ENCODE results near the gene DMBT1. TPM values are rescaled to one million over a fixed set of nuclear protein-coding genes. Genes with fewer than 3 reads are reported as not detected.

Gene DMBT1
- not detected for total RNA-seq
- long read RNA-seq, donor 1, result 0 reads
- long read RNA-seq, donor 2, result 0 reads

- DNase-seq (ENCODE audit: low spot score), result no peak
- intact Hi-C loops (cut with DNase I), result loop anchor here in 1 of 2 donors (5.0 to 10.0 kb wide), 2 partner anchors 96 to 268 kb away; partner anchors contain the start of gene HTRA1
Observed at GRCh38 chr10:122560279-122560804, at the start of gene DMBT1. Gene DMBT1, plus strand, starts transcription at chr10:122560754. Its CDS starts 17 bp downstream, at chr10:122560771.

GRCh38 chr10:122513053-122513452 lies 47.5 kb upstream of the DMBT1 start:
- intact Hi-C loops (cut with DNase I), result no loop called here

GRCh38 chr10:122514045-122514840 lies 46.3 kb upstream of the DMBT1 start:
- DNase-seq (ENCODE audit: low spot score), result no peak
- intact Hi-C loops (cut with DNase I), result no loop called here

More at GRCh38 chr10:122513053-122513452, 47.5 kb upstream of the DMBT1 start:
- DNase-seq (ENCODE audit: low spot score), result no peak

DNA sequence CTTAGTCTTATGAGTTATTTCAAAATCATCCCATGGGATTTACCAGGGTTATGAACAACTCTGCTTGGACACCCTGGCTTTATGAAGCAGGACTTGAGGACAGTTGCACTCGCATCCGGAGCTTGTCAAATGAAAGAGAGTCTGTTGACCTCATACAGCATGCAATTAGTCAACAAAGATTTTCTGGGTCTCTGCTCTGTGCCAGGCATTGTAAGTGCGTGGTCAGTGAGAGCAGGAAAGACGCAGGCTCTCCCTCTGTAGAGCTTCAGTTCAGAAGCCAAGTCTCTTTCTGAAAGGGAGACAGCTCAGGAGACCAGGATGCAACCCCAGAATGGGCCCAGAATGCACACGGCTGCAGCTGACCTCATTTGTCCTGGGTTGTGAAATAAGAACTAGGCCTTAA lies 45.5 kb upstream of the DMBT1 start:
- intact Hi-C loops (cut with DNase I), result no loop called here
- DNase-seq (ENCODE audit: low spot score), result no peak

- intact Hi-C loops (cut with DNase I), result no loop called here
- no peak for DNase-seq (ENCODE audit: low spot score)
Observed at GRCh38 chr10:122515588-122516231, 44.8 kb upstream of the DMBT1 start.

GRCh38 chr10:122516734-122517133 lies 43.8 kb upstream of the DMBT1 start:
- DNase-seq (ENCODE audit: low spot score), result no peak
- intact Hi-C loops (cut with DNase I), result no loop called here

DNA sequence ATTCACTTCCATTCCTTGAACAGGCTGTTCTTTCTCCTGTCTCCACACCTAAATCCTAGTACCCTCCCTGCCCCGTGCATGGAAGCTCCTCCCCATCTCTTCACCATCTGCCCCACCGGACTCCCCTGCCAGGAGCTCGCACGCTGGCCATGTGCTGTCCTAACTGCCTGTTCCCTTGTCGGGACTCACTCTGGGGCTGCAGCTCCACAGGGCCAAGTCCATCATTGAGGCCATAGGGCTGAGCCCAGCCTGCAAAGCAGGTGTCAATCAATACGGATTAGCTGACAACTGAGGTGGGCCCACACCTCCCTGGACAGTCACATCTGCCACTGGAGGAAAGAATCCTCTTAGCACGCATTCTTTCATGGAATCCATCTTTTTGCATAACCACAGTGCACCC lies 41.4 kb upstream of the DMBT1 start:
- intact Hi-C loops (cut with DNase I), result no loop called here

GRCh38 chr10:122519873-122520272 lies 40.7 kb upstream of the DMBT1 start:
- intact Hi-C loops (cut with DNase I), result no loop called here
- DNase-seq (ENCODE audit: low spot score), result no peak

More for the DNA sequence above, 41.4 kb upstream of the DMBT1 start:
- no peak for DNase-seq (ENCODE audit: low spot score)

DNA sequence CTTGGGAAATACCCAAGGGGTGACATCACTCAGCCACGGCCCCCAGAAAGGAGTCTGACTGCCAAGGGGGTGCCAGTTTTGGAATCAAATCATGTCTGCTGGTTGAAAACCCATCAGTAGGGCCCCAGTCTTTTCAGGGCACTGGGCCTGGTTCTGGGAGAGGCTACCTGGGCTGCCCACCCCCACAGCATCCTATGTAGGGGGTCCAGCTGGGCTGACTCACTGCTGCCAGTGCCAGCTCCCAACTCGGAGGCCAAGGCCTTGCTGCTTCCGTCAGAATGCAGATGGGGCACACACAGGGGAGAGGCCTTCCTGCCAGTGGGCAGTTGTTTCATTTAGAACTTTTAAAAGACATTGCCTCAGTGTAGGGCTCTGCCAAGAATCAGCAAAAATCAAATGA lies 39.5 kb upstream of the DMBT1 start:
- intact Hi-C loops (cut with DNase I), result no loop called here
- DNase-seq (ENCODE audit: low spot score), result no peak

DNA sequence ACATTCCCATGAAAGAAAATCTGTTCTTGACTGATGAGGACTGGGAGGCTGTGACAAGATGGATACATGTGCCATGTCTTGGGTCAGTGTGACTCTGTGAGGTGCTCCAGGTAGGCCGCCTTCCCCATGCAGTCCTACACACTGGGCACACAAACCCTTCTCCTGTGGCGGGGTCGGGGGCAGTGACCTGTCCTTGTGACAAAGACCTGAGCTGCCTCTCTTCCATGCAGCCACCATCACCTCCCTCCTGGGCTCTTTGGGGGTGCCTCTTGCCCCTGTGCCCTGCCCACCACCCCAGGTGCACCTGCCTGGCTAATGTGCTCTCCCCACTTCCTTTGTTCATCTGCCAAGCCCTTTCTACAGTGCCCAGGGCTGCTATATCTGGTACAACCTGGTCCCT lies 35.7 kb upstream of the DMBT1 start:
- DNase-seq (ENCODE audit: low spot score), result no peak
- intact Hi-C loops (cut with DNase I), result no loop called here

- no peak for DNase-seq (ENCODE audit: low spot score)
- intact Hi-C loops (cut with DNase I), result no loop called here
Observed at GRCh38 chr10:122525788-122526187, 34.8 kb upstream of the DMBT1 start.

GRCh38 chr10:122526892-122527291 lies 33.7 kb upstream of the DMBT1 start:
- DNase-seq (ENCODE audit: low spot score), result no peak
- intact Hi-C loops (cut with DNase I), result no loop called here

DNA sequence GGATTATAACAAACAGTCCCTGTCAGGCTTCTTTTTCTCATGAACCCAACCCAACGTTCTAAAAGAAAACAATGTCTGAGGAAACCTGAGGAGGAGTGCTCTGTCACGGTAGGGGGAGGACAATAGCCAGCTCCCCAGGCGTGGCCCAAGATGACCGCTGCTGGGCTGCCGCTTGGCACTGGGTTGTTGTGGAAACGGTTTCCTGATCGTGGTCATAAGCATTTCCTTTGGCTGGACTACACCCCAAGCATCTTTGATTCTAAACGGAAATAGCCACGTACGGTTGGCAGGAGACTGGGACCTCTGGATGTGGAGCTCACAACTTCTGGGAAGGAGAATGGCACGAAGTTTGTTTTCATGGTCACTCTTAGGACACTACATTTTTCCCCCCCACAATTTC lies 30.4 kb upstream of the DMBT1 start:
- intact Hi-C loops (cut with DNase I), result no loop called here
- DNase-seq (ENCODE audit: low spot score), result no peak

DNA sequence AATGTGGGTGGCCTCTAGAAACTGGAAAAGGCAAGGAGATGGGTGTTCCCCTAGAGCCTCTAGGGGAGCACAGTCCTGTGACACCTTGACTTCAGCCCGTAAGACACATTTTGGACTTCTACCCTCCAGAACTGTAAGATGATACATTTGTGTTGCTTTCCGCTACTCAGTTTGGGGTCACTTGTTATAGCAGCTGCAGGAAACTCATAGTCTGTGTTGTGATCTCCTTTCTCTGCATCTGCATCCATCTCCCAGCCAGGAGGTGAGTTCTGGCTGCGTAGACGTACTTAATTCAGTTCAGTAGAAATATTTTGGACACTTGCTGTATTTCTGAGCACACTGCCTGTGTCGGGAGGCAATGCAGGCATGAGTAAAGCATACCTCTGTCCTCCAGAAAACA lies 29.3 kb upstream of the DMBT1 start:
- intact Hi-C loops (cut with DNase I), result no loop called here
- DNase-seq (ENCODE audit: low spot score), result no peak

DNA sequence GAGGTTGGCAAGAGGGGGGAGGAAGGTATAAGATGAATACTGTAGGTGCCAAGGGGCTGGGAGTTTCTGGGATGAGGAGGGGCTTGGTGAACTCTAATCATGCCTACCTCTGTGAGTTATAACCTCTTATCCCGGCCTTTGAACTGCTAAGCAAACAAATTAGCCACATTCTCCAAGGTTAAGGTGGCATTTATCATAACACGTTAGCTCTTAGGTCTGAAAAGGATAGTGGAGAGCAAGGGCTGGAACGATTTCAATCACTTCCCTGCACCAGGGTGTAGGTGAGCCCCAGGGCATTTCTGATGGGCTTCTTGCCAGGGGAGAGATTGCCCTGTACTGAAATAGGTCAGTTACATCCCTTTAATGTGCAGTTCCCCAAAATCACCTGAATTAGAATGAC lies 28.6 kb upstream of the DMBT1 start:
- intact Hi-C loops (cut with DNase I), result no loop called here
- no peak for DNase-seq (ENCODE audit: low spot score)

DNA sequence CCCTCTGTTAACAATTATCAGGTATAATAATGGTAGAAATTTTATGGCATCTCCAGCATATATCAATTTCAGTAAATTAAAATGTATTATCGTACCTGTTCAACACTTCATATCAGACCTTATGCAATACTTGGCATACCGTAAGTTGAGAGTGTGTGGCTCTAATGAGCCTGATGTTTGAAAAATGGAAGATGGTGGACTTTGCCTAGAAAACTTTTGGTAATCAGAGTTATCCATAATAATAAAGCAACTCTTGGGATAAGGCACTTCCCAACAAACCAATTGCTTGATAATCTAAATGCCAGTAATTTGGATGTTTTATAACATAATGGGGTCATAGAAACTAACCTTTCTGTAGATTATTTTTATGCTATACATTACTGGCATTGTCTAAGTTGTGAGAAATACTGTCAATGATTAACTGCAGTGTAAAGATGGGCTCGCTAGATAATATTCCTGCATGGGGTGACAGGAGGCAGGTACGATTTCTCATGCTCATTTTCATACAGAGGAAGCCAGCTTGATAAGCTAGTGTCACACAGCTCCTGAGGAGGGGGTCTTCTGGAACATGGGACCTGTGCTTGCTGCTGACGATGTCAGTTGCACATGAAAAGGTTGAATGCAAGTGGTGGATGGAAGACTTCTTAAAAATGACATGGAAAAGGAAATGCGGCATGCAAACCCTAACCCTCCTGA lies 27.8 kb upstream of the DMBT1 start:
- no peak for DNase-seq (ENCODE audit: low spot score)
- intact Hi-C loops (cut with DNase I), result no loop called here

GRCh38 chr10:122537545-122537944 lies 23.0 kb upstream of the DMBT1 start:
- intact Hi-C loops (cut with DNase I), result no loop called here
- no peak for DNase-seq (ENCODE audit: low spot score)

GRCh38 chr10:122541541-122542002 lies 19.0 kb upstream of the DMBT1 start:
- intact Hi-C loops (cut with DNase I), result no loop called here
- DNase-seq (ENCODE audit: low spot score), result no peak

DNA sequence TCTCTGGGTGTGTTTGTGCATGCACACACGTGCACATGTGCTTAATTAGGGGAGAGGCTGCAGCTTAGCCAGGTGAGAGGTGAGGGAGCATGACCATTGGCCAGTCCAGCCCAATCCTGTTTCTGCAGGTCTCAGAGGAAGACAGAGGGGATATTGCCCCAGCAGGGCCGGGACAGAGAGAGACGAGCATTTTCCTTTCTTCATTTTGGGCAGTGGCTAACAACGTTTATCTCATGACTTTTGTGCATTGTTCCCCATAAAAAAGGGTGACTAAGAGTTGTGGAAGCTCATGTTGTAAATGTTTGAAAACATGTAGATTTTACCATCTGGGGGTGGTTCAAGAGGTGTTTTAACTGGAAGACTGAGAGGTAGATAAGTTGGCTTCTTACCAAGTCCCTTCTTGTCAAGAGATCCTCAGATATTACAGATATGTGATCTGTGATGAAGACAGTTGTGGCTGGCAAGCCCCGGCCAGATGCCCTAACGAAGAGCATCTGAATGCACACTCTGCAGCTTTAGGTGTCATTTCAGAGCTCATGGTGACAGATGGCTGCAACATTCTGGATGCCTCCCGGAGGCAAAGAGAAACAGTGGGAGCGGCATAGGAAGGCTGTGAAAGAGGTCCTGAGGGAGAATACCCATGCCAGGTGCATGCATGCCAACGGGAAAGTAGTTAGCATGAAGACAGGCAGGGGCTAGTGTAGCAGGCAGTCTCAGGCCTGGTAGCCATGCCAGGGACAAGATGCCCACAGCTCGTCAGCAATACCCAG lies 16.7 kb upstream of the DMBT1 start:
- intact Hi-C loops (cut with DNase I), result no loop called here
- no peak for DNase-seq (ENCODE audit: low spot score)

Data from posterior vena cava (tissue), 2 donors.